SU-DHL-6 (cell line): ENCODE measurements around the gene NRXN2.

Experiments used
- H2AFZ ChIP-seq: fragments of 200-600 bp; sonication (generic); 2 replicates; pipeline ENCODE4 v1.6.1; 2014; ENCODE audit warnings: low read depth, mild to moderate bottlenecking, moderate library complexity, mixed read lengths, antibody characterized with exemption, low read length; ENCODE audit not compliant: severe bottlenecking
- H3F3A ChIP-seq: fragments of 200-600 bp; shearing (Covaris generic); 2 replicates; pipeline ENCODE4 v1.6.0; 2016; ENCODE audit warnings: antibody characterized with exemption, mild to moderate bottlenecking; ENCODE audit not compliant: insufficient read depth
- H3K27ac ChIP-seq: fragments of 200-600 bp; sonication (generic); 2 replicates; pipeline ENCODE4 v1.5.1; 2016; ENCODE audit warnings: low read depth, mild to moderate bottlenecking, low read length, moderate library complexity, mixed read lengths
- H3K27me3 ChIP-seq: fragments of 200-600 bp; sonication (generic), shearing (Covaris generic); 2 replicates; pipeline ENCODE4 v1.6.0; 2014; ENCODE audit warnings: mild to moderate bottlenecking, low read length
- H3K36me3 ChIP-seq: fragments of 200-600 bp; sonication (generic); 2 replicates; pipeline ENCODE4 v1.6.1; 2014; ENCODE audit warnings: mild to moderate bottlenecking, low read length, mixed read lengths
- H3K4me2 ChIP-seq: fragments of 300-600, 200-600 bp; shearing (Covaris generic), sonication (generic); 2 replicates; pipeline ENCODE4 v1.6.0; 2014; ENCODE audit warnings: low read length, low read depth, mild to moderate bottlenecking; ENCODE audit not compliant: poor library complexity, severe bottlenecking
- H3K4me3 ChIP-seq: fragments of 200-600 bp; sonication (generic); 2 replicates; pipeline ENCODE4 v1.5.1; 2014; ENCODE audit warnings: antibody characterized with exemption, low read length, mild to moderate bottlenecking, mixed read lengths; ENCODE audit not compliant: insufficient read depth, poor library complexity, severe bottlenecking
- H3K79me2 ChIP-seq: fragments of 200-600 bp; sonication (generic); 2 replicates; pipeline ENCODE4 v1.6.1; 2014; ENCODE audit warnings: mild to moderate bottlenecking, low read length, moderate library complexity; ENCODE audit not compliant: insufficient read depth
- H3K9ac ChIP-seq: fragments of 200-600 bp; sonication (generic); 2 replicates; pipeline ENCODE4 v1.7.0; 2014; ENCODE audit warnings: mild to moderate bottlenecking, low read length
- H3K9me2 ChIP-seq: fragments of 200-600 bp; sonication (generic); replicated peaks from 2 replicates; pipeline ENCODE4 v1.6.1; 2014; ENCODE audit warnings: low read length; ENCODE audit not compliant: insufficient read depth
- H3K9me3 ChIP-seq: fragments of 200-600 bp; sonication (generic); 2 replicates; pipeline ENCODE4 v1.6.1; 2014; ENCODE audit warnings: low read length, mixed read lengths; ENCODE audit not compliant: insufficient read depth
- H4K20me1 ChIP-seq: fragments of 200-600 bp; sonication (generic); 2 replicates; pipeline ENCODE4 v1.6.1; 2014; ENCODE audit warnings: low read depth, mild to moderate bottlenecking, antibody characterized with exemption, low read length, moderate library complexity, mixed read lengths
- CTCF ChIP-seq: fragments of 200-600 bp; sonication (generic); IDR thresholded peaks from one replicate; pipeline ENCODE4 v1.5.1; 2017; ENCODE audit warnings: antibody characterized with exemption, mild to moderate bottlenecking, low read length, moderate library complexity; ENCODE audit not compliant: insufficient read depth, poor library complexity, severe bottlenecking
- EZH2phosphoT487 ChIP-seq: fragments of 200-600 bp; sonication (generic), shearing (Covaris generic); conservative IDR thresholded peaks from 2 replicates; pipeline ENCODE4 v1.6.1; 2018; ENCODE audit warnings: mild to moderate bottlenecking, antibody characterized with exemption, low read length, moderate library complexity, mixed read lengths

The NRXN2 gene

DNA sequence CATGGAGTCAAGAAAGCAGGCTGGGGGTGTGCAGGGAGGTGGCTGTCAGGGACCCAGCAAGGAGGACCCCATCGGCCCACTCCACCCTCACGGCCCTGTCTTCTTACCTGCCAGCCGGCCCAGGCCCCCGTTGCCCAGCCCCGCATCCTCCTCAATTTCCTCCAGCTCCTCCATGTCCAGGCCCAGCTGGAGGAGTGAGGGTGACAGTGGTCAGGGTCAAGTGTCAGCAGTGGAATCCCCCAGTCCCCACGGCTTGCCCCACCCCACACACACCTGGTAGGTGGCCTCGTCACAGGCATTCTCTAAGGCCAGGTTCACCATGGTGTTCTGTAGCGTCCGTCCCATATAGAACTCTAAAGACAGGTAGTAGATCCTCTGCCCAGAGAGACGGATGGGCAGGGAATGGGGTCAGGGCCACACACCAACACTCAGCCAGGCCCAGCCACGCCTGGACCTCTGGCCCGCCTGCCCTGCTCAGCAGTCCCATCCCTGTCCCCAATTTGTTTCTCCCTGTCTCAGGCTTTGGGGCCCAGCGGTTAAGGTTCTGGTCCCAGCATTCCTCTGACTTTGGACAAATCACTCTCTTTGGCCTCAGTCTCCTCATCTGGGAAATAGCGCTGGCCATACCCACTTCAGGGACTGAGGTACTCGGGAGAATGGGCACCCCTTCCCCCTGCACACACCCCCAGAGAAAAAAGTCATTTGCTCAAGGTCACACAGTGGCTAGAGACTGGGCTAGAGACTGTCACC is 35.5 kb upstream of the NRXN2 start:
- no peak overlapping the region for H3K27ac ChIP-seq
- no peak overlapping the region for H3K4me3 ChIP-seq
- H3K9me3 ChIP-seq: no peaks in the 10 kb centered on the region
- H3K79me2 ChIP-seq: no peaks in the 10 kb centered on the region
- no peaks in the 10 kb centered on the region; the same call in 1 of the 2 replicates for H4K20me1 ChIP-seq
- no peak overlapping the region for H3K4me2 ChIP-seq
- no peaks in the 10 kb centered on the region for H3K36me3 ChIP-seq
- no peaks in the 10 kb centered on the region for H3K9me2 ChIP-seq
- no peaks in the 10 kb centered on the region for H3K27me3 ChIP-seq
- H2AFZ ChIP-seq: no peak overlapping the region
- H3F3A ChIP-seq: peaks cover 25% of the 10 kb centered on the region
- TF ChIP-seq CTCF (no peak), EZH2phosphoT487 (no peak)
- H3K9ac ChIP-seq: no peak overlapping the region

DNA sequence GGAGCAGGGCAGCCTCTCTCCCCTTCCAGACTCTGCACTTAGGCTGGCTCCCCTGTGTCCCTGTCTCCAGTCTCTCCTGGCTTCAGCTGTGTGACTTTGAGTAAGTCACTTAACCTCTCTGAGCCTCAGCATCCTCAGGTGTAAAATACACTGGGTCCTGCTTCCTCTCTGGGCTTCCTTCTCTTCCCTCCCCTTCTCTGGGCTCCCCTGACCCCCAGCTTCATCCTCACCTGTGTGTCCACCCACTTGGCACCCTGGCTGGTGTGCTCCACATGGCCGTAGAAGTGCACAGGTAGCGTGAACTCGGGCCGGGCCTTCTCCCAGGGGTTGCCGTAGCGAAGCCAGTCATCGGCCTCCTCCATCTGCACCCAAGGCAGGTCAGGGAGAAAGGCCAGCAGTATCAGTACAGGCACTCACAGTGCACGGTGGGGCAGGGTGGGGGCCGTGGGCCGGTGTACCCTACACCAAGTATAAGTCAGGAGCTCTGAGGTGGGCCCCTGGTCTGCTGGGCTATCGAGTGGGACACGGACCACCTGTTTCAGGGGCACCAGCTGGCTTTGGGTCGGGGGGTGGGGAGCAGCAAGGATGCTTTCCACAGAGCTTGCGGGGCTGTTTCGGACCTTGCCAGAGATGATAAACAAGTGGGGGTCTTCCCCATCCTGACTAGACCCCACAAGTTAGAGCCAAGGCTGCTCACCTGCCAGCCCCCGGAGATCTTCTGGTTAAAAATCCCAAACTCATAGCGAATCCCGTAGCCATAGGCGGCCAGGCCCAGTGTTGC is 34.7 kb upstream of the NRXN2 start:
- Histone ChIP-seq H3K4me3 (no peak overlapping the region), H3K4me2 (no peak overlapping the region), H2AFZ (no peak overlapping the region), H3K27ac (no peak overlapping the region), H3K36me3 (no peaks in the 10 kb centered on the region), H4K20me1 (no peaks in the 10 kb centered on the region; the same call in 1 of the 2 replicates), H3K27me3 (no peaks in the 10 kb centered on the region), H3K9ac (no peak overlapping the region), H3K9me2 (no peaks in the 10 kb centered on the region), H3F3A (peaks cover 18% of the 10 kb centered on the region), H3K9me3 (no peaks in the 10 kb centered on the region), H3K79me2 (no peaks in the 10 kb centered on the region)
- TF ChIP-seq EZH2phosphoT487: no peak
- no peak for TF ChIP-seq CTCF

GRCh38 chr11:64755681-64756361 is 32.8 kb upstream of the NRXN2 start:
- no peaks in the 10 kb centered on the region for H4K20me1 ChIP-seq
- no peaks in the 10 kb centered on the region for H3K9me3 ChIP-seq
- H3K27ac ChIP-seq: no peak overlapping the region
- no peak overlapping the region for H3K4me3 ChIP-seq
- H3K4me2 ChIP-seq: no peak overlapping the region
- H3K27me3 ChIP-seq: no peaks in the 10 kb centered on the region
- H3K79me2 ChIP-seq: no peaks in the 10 kb centered on the region
- TF ChIP-seq EZH2phosphoT487: no peak
- no peak for TF ChIP-seq CTCF
- no peaks in the 10 kb centered on the region for H3K9me2 ChIP-seq
- no peaks in the 10 kb centered on the region for H3K36me3 ChIP-seq
- no peak overlapping the region for H2AFZ ChIP-seq
- H3K9ac ChIP-seq: no peak overlapping the region
- H3F3A ChIP-seq: peaks cover 2% of the 10 kb centered on the region
